ENCODE data around the gene BPGM.

DNA sequence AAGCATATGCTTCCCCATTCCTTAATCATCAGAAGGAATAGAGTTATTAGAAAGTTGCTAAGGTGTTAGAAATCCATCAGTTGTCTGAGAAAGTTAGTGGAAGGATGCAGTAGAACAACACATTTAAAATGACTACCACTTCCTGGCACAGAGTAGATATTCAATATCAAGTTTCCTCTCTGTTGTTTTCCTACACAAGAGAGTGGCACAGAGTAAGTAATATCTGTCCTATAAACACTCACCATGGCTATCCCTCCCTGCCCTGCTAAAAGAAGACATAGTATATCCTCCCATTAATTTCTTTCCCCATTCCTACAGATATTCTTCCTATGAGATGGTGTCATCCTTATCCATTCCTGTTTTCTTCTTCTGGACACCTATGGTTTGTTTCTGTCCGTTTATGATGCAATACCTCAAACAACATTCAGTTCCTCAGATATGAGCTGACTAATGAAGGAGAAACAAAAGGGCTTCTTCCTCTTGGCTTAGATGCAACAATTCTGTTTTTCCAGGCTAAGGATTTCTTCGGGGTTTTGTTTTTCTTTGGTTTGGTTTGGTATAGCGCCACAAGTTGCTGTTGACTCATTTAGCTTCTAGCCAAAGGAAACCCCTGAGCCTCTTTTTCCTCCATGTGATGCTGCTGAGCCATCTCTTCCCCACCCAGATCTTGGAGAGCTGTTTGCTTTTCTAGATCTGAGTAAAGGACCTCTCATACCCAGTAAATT lies 32.9 kb upstream of the BPGM start:
- TF ChIP-seq, protein P1, sequence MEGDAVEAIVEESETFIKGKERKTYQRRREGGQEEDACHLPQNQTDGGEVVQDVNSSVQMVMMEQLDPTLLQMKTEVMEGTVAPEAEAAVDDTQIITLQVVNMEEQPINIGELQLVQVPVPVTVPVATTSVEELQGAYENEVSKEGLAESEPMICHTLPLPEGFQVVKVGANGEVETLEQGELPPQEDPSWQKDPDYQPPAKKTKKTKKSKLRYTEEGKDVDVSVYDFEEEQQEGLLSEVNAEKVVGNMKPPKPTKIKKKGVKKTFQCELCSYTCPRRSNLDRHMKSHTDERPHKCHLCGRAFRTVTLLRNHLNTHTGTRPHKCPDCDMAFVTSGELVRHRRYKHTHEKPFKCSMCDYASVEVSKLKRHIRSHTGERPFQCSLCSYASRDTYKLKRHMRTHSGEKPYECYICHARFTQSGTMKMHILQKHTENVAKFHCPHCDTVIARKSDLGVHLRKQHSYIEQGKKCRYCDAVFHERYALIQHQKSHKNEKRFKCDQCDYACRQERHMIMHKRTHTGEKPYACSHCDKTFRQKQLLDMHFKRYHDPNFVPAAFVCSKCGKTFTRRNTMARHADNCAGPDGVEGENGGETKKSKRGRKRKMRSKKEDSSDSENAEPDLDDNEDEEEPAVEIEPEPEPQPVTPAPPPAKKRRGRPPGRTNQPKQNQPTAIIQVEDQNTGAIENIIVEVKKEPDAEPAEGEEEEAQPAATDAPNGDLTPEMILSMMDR (conservative IDR thresholded peaks at IDR 0.05; ENCODE audit: low read length), result no peak
- TF ChIP-seq EZH2phosphoT487 (IDR thresholded peaks at IDR 0.05; ENCODE audit: borderline replicate concordance), result no peak

All from Loucy (cell line).